Epithelial cell of esophagus (primary cell): ENCODE measurements around the gene COQ8B.
"Not testable (repeated sequence)": the region's sequence is repeated elsewhere in the genome, so short reads cannot be mapped to it uniquely, and the experiment has no call there.

ENCODE experiments used
- DNase-seq: peaks from one replicate; pipeline ENCODE4 v3.0.0; 2010; ENCODE audit warnings: low read depth
- H3K4me3 ChIP-seq: 2 replicates; pipeline ENCODE4 v1.5.1; 2011; ENCODE audit warnings: mild to moderate bottlenecking, low read length, control low read depth
- CTCF ChIP-seq: IDR thresholded peaks from 2 replicates; pipeline ENCODE4 v1.5.1; 2011; ENCODE audit warnings: low read depth, mild to moderate bottlenecking, low read length, control low read depth, inconsistent platforms; ENCODE audit not compliant: insufficient read depth; ENCODE audit errors: missing control alignments

The COQ8B gene

GRCh38 chr19:40736661-40737060, 20.0 kb upstream of the COQ8B start:
- DNase-seq, result no peak
- TF ChIP-seq CTCF, result no peak
- H3K4me3 ChIP-seq, result no peak overlapping the region

DNA sequence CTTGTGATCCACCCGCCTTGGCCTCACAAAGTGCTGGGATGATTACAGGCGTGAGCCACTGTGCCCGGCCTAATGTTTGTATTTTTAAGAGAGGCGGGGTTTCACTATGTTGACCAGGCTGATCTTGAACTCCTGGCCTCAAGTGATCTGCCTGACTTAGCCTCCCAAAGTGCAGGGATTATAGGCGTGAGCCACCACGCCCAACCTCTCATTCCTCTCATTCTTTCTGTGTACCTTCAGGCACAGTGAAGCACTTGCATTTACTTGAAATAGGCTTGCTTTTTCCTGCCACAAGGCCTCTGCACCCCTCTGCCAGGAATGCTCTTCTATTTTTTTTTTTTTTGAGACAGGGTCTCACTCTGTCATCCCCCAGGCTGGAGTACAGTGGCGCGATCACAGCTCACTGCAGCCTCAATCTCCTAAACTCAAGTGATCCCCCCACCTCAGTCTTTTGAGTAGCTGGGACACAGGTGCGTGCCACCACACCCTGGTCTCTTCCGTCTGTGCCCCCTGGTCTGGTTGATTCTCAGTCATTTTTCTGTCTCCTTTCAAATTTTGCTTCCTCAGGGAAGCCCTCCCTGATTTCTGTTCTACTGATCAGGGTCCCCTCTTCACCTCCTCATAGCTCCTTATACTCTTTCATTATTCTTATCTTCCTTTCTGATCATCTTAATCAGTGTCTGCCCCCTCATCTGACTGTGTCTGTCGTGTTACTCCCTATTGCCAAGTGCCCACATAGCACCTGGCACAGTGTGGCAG, 18.5 kb upstream of the COQ8B start:
- no peak overlapping the region for H3K4me3 ChIP-seq
- TF ChIP-seq CTCF, result no peak
- no peak for DNase-seq

DNA sequence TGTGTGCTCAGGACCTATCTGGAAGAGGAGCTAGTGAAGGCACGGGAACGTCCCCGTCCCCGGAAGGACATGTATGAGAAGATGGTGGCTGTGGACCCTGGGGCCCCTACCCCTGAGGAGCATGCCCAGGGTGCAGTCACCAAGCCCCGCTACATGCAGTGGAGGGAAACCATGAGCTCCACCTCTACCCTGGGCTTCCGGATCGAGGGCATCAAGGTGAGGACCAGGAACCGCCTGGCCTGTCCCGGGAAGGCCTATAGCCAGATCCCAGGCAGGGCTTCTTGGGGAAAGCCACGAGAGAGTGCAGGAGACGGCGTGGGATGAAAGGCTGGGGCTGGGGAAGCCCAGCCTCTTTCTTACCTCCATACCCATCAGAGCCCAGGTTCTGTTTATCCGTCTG, 16.5 kb upstream of the COQ8B start:
- TF ChIP-seq CTCF, result no peak
- no peak for DNase-seq
- H3K4me3 ChIP-seq, result no peak overlapping the region

DNA sequence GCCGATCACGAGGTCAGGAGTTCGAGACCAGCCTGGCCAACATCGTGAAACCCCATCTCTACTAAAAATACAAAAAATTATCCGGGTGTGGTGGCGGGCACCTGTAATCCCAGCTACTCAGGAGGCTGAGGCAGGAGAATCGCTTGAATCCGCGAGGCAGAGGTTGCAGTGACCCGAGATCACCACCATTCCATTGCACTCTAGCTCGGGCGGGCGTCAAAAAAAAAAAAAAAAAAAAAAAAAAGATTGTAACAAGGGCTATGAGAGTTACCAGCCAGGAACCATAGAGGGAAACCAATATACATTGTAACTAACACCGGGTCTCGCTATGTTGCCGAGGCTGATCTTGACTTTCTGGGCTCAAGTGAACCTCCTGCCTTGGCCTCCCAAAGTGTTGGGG, 15.6 kb upstream of the COQ8B start:
- H3K4me3 ChIP-seq, DNase-seq: not testable (repeated sequence)

DNA sequence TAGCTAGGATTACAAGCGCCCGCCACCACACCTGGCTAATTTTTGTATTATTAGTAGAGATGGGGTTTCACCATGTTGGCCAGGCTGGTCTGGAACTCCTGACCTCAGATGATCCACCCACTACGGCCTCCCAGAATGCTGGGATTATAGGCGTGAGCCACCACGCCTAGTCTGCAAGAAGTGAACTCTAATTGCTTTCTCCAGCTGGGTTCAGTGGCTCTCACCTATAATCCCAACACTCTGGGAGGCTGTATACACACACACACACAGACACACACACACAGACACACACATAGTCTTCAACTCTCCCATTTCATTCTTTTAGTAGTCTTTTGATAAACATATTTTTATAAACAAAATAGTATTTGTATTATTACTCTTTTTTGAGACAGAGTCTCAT, 13.4 kb upstream of the COQ8B start:
- not testable (repeated sequence) for DNase-seq, H3K4me3 ChIP-seq

DNA sequence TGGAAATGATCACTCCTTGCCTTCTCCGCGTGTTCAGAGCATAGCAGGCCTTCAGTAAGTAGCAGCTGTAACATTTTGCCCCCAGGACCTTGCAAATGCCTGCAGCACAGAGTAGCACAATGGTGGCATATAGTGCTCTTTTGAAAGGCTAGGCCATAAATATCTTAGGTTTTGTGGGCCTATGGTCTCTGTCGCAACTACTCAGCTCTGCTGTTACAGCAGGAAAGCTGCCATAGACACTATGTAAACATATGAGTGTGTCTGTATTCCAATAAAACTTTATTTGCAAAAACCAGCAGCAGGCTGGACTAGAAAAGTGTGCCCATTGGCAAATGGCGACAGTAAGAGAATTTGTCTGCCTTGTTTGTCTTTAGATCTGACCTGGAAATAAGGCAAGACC, 9.6 kb upstream of the COQ8B start:
- no peak for DNase-seq
- no peak overlapping the region for H3K4me3 ChIP-seq
- TF ChIP-seq CTCF, result no peak

GRCh38 chr19:40724855-40725254, 8.2 kb upstream of the COQ8B start:
- TF ChIP-seq CTCF, result no peak
- DNase-seq, result no peak
- H3K4me3 ChIP-seq, result no peak overlapping the region

- H3K4me3 ChIP-seq, result no peak overlapping the region
- no peak for TF ChIP-seq CTCF
- DNase-seq, result no peak
These were observed 7.6 kb upstream of the COQ8B start for GRCh38 chr19:40724315-40724714.
